CMK (cell line): Measurements from ENCODE around the gene NDUFAF8.

Experiments used
- DNase-seq: peaks from one replicate; pipeline ENCODE4 v3.0.0-alpha.2; 2010; ENCODE audit warnings: low read depth

The NDUFAF8 gene

GRCh38 chr17:81252326-81252986 lies 13.3 kb downstream of the NDUFAF8 start:
- DNase-seq, result no peak

- no peak for DNase-seq
Measured at GRCh38 chr17:81252987-81253329, 13.8 kb downstream of the NDUFAF8 start.

GRCh38 chr17:81253358-81254131 lies 14.4 kb downstream of the NDUFAF8 start:
- DNase-seq, result no peak

GRCh38 chr17:81254955-81255717 lies 16.0 kb downstream of the NDUFAF8 start:
- no peak for DNase-seq

GRCh38 chr17:81256616-81257015 lies 17.5 kb downstream of the NDUFAF8 start:
- no peak for DNase-seq

GRCh38 chr17:81257533-81257932 lies 18.4 kb downstream of the NDUFAF8 start:
- no peak for DNase-seq

GRCh38 chr17:81258292-81258691 lies 19.2 kb downstream of the NDUFAF8 start:
- DNase-seq, result no peak

- DNase-seq, result no peak
Measured at GRCh38 chr17:81259058-81259605, 20.0 kb downstream of the NDUFAF8 start.

GRCh38 chr17:81260171-81260570 lies 21.1 kb downstream of the NDUFAF8 start:
- no peak for DNase-seq

- DNase-seq, result no peak
Measured at GRCh38 chr17:81260641-81261040, 21.5 kb downstream of the NDUFAF8 start.

GRCh38 chr17:81261096-81261495 lies 22.0 kb downstream of the NDUFAF8 start:
- no peak for DNase-seq

GRCh38 chr17:81261582-81262336 lies 22.6 kb downstream of the NDUFAF8 start:
- DNase-seq, result no peak

- DNase-seq, result no peak
Measured at GRCh38 chr17:81263371-81264181, 24.5 kb downstream of the NDUFAF8 start.

GRCh38 chr17:81264640-81265039 lies 25.5 kb downstream of the NDUFAF8 start:
- no peak for DNase-seq

- DNase-seq, result no peak
Measured at GRCh38 chr17:81265576-81265975, 26.5 kb downstream of the NDUFAF8 start.

- no peak for DNase-seq
Measured at GRCh38 chr17:81267390-81268067, 28.4 kb downstream of the NDUFAF8 start.

GRCh38 chr17:81270279-81270678 lies 31.2 kb downstream of the NDUFAF8 start:
- no peak for DNase-seq

GRCh38 chr17:81271226-81271625 lies 32.1 kb downstream of the NDUFAF8 start:
- DNase-seq, result no peak

GRCh38 chr17:81272616-81273015 lies 33.5 kb downstream of the NDUFAF8 start:
- no peak for DNase-seq

- DNase-seq, result no peak
Measured at GRCh38 chr17:81273698-81274470, 34.8 kb downstream of the NDUFAF8 start.
